Ovary (tissue), 3 donors: ENCODE data around the gene ZNF511.

ENCODE experiments used
- EP300 ChIP-seq: sonication (generic); formaldehyde crosslinking; IDR thresholded peaks from one replicate; pipeline ENCODE4 v1.6.1; 2017; ENCODE audit warnings: antibody characterized with exemption
- POLR2A ChIP-seq: fragments of 450-650 bp; IDR thresholded peaks from one replicate; pipeline ENCODE4 v1.6.1; 2017; ENCODE audit warnings: antibody characterized with exemption, mild to moderate bottlenecking, moderate library complexity
- TF ChIP-seq, protein P1 (sequence below), 3 donors: fragments of 450-650 bp in 2 of 3; fragments of 200-600 bp in 1 of 3; IDR thresholded peaks; one replicate each; pipeline versions ENCODE4 v1.5.1 to v1.8.0; 2016 to 2022; ENCODE audit warnings: antibody characterized with exemption in 3 of 3, mild to moderate bottlenecking in 1 of 3
- donor health status: DM: no; HTN: no; CAD: no.

DNA sequence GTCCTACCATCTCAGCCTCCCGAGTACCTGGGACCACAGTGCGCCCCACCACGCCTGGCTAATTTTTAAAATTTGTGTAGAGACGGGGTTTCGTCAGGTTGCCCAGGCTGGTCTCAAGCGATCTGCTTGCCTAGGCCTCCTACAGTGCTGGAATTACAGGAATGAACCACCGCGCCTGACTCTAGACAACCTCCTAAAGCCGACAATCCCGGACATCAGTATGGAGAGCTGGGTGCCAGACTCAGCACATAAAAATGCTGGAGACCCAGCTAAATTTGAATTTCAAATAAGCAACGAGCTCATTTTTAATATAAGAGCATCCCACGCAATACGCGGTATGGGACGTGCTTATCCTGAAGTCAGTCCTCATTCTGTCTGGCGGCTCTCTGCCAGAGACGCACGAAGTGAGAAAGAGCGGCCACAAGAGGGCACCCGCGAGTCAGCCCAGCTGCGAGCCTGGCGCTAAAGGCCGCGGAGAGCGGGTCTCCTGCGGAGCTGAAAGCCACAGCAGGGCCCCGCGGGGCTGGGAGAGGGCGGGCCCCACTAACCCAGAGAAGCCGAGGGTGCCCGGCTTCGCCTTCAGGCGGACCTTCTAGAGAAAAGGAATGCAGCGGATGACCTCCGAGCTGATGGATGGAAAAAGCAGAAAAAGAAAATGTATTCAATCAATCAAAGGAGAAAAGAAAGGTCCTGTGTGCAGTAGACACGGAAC, 20.9 kb downstream of the ZNF511 start:
- TF ChIP-seq, protein P1, sequence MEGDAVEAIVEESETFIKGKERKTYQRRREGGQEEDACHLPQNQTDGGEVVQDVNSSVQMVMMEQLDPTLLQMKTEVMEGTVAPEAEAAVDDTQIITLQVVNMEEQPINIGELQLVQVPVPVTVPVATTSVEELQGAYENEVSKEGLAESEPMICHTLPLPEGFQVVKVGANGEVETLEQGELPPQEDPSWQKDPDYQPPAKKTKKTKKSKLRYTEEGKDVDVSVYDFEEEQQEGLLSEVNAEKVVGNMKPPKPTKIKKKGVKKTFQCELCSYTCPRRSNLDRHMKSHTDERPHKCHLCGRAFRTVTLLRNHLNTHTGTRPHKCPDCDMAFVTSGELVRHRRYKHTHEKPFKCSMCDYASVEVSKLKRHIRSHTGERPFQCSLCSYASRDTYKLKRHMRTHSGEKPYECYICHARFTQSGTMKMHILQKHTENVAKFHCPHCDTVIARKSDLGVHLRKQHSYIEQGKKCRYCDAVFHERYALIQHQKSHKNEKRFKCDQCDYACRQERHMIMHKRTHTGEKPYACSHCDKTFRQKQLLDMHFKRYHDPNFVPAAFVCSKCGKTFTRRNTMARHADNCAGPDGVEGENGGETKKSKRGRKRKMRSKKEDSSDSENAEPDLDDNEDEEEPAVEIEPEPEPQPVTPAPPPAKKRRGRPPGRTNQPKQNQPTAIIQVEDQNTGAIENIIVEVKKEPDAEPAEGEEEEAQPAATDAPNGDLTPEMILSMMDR (IDR thresholded peaks at IDR 0.05), result peak; percentile 62 to 97 (median 76)
- TF ChIP-seq POLR2A (no peak), EP300 (no peak)
